Mucosa of descending colon (tissue), 3 donors: ENCODE data around the gene WDR88. TPM values are rescaled to one million over a fixed set of nuclear protein-coding genes. Genes with fewer than 3 reads are reported as not detected.

ENCODE experiments used
- ATAC-seq: fragments of 200-7000 bp; cut with Tn5 transposase; one replicate; pipeline ENCODE4 v1.9.1; 2020; ENCODE audit warnings: mild to moderate bottlenecking, moderate library complexity
- DNase-seq, 3 donors: peaks; one replicate each; pipeline ENCODE4 v3.0.0-alpha.2; 2020
- H3K36me3 ChIP-seq: fragments of 200-600 bp; one replicate; pipeline ENCODE4 v1.8.0; 2021; ENCODE audit warnings: low read depth, mild to moderate bottlenecking
- H3K4me1 ChIP-seq: fragments of 200-600 bp; one replicate; pipeline ENCODE4 v1.8.0; 2021; ENCODE audit warnings: low read depth, mild to moderate bottlenecking
- H3K4me3 ChIP-seq: fragments of 200-600 bp; one replicate; pipeline ENCODE4 v1.8.0; 2021; ENCODE audit warnings: mild to moderate bottlenecking
- H3K9me3 ChIP-seq: fragments of 200-600 bp; one replicate; pipeline ENCODE4 v1.8.0; 2021; ENCODE audit warnings: mild to moderate bottlenecking
- intact Hi-C, 2 donors: fragments of 100-400 bp; cut with DNase I in 1 of 2; cut with micrococcal nuclease in 1 of 2; formaldehyde crosslinking; loops; one replicate each; pipeline versions ENCODE4 v1.11.0 to v1.11.1; 2022; cut with DNase I, micrococcal nuclease
- total RNA-seq, 3 donors: library from RNA; stranded (reverse); fragmentation: NEBNext Ultra II Directional in 2 of 3; extraction: Animal tissue kit (Norgen Biotek cat#: 25700) in 2 of 3; gene quantifications; one replicate each; pipeline versions ENCODE4 v1.2.1 to v1.2.4, GENCODE V29; 2021 to 2023
- TF ChIP-seq, protein P1 (sequence below): fragments of 200-600 bp; IDR thresholded peaks from one replicate; pipeline ENCODE4 v1.8.0; 2022; ENCODE audit warnings: antibody characterized with exemption, mild to moderate bottlenecking
- donor health status: DM: no; HTN: no; CAD: no; lungs with moderate emphysema.
- donor health status: DM: no; HTN: no; CAD: no.
- donor health status: DM: no; HTN: yes; CAD: no.

The WDR88 gene
- total RNA-seq, 3 donors from 2014 or later, result not detected

DNA sequence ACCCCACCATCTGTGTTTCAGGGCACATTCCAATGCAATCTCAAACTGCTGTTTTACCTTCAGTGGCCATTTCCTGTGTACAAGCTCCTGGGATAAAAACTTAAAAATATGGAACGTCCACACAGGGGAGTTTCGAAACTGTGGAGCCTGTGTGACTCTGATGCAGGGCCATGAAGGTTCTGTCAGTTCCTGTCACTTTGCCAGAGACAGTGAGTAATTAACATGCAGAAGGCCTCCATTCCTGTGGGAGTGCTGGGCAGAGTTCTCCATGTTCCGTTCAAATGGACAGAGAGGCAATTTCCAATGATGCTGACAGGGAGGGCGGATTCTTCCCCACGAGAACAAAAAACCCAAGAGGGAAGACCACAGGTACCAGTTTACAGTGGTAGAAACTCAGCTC, 24.4 kb downstream of the WDR88 start:
- no peaks in the 10 kb centered on the region for H3K9me3 ChIP-seq
- intact Hi-C loops, result no loop called here
- no peak overlapping the region for H3K4me3 ChIP-seq
- DNase-seq (no peak), ATAC-seq (no peak)
- TF ChIP-seq, protein P1, sequence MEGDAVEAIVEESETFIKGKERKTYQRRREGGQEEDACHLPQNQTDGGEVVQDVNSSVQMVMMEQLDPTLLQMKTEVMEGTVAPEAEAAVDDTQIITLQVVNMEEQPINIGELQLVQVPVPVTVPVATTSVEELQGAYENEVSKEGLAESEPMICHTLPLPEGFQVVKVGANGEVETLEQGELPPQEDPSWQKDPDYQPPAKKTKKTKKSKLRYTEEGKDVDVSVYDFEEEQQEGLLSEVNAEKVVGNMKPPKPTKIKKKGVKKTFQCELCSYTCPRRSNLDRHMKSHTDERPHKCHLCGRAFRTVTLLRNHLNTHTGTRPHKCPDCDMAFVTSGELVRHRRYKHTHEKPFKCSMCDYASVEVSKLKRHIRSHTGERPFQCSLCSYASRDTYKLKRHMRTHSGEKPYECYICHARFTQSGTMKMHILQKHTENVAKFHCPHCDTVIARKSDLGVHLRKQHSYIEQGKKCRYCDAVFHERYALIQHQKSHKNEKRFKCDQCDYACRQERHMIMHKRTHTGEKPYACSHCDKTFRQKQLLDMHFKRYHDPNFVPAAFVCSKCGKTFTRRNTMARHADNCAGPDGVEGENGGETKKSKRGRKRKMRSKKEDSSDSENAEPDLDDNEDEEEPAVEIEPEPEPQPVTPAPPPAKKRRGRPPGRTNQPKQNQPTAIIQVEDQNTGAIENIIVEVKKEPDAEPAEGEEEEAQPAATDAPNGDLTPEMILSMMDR, result no peak
- H3K4me1 ChIP-seq, result no peaks in the 10 kb centered on the region
- H3K36me3 ChIP-seq, result no peaks in the 10 kb centered on the region

- TF ChIP-seq, protein P1, result no peak
- no peaks in the 10 kb centered on the region for H3K4me1 ChIP-seq
- no peak overlapping the region for H3K4me3 ChIP-seq
- no peak for ATAC-seq
- H3K36me3 ChIP-seq, result no peaks in the 10 kb centered on the region
- intact Hi-C loops, result no loop called here
- no peak for DNase-seq
- H3K9me3 ChIP-seq, result no peaks in the 10 kb centered on the region
Measured at GRCh38 chr19:33157906-33158305, 26.0 kb downstream of the WDR88 start.

GRCh38 chr19:33158365-33158764, 26.5 kb downstream of the WDR88 start:
- Histone ChIP-seq H3K4me1 (no peaks in the 10 kb centered on the region), H3K4me3 (no peak overlapping the region), H3K9me3 (no peaks in the 10 kb centered on the region), H3K36me3 (no peaks in the 10 kb centered on the region)
- ATAC-seq (no peak), DNase-seq (no peak)
- TF ChIP-seq, protein P1, result no peak
- intact Hi-C loops, result no loop called here

GRCh38 chr19:33159149-33159548, 27.2 kb downstream of the WDR88 start:
- TF ChIP-seq, protein P1, result no peak
- Histone ChIP-seq H3K4me1 (no peaks in the 10 kb centered on the region), H3K4me3 (no peak overlapping the region), H3K36me3 (no peaks in the 10 kb centered on the region), H3K9me3 (no peaks in the 10 kb centered on the region)
- ATAC-seq (no peak), DNase-seq (no peak)
- intact Hi-C loops, result no loop called here

GRCh38 chr19:33159893-33160292, 28.0 kb downstream of the WDR88 start:
- Histone ChIP-seq H3K9me3 (no peaks in the 10 kb centered on the region), H3K36me3 (no peaks in the 10 kb centered on the region), H3K4me3 (no peak overlapping the region), H3K4me1 (no peaks in the 10 kb centered on the region)
- DNase-seq, result no peak
- intact Hi-C loops, result no loop called here
- no peak for ATAC-seq
- TF ChIP-seq, protein P1, result no peak

GRCh38 chr19:33161201-33161600, 29.3 kb downstream of the WDR88 start:
- DNase-seq (no peak), ATAC-seq (no peak)
- no peaks in the 10 kb centered on the region for H3K9me3 ChIP-seq
- intact Hi-C loops, result no loop called here
- H3K4me3 ChIP-seq, result no peak overlapping the region
- TF ChIP-seq, protein P1, result no peak
- H3K36me3 ChIP-seq, result no peaks in the 10 kb centered on the region
- no peaks in the 10 kb centered on the region for H3K4me1 ChIP-seq
